Stimulated activated naive CD8-positive, alpha-beta T cell treated with anti-CD3 and anti-CD28 coated beads, Interleukin-15, Interleukin-2, amounts not matched to agents 100 ng/mL and 50 ng/mL, for 24 hours (primary cell): ENCODE data around the gene HBD.

Source experiments
- H3K27ac Mint-ChIP-seq: one replicate; pipeline ENCODE4 v1.8.0; 2021; ENCODE audit warnings: mild to moderate bottlenecking, mixed read lengths
- H3K27me3 Mint-ChIP-seq: one replicate; pipeline ENCODE4 v1.8.0; 2021; ENCODE audit warnings: mixed read lengths
- H3K36me3 Mint-ChIP-seq: one replicate; pipeline ENCODE4 v1.8.0; 2021; ENCODE audit warnings: low read depth, mixed read lengths
- H3K4me1 Mint-ChIP-seq: one replicate; pipeline ENCODE4 v1.8.0; 2021; ENCODE audit warnings: low read depth, mixed read lengths
- H3K4me3 Mint-ChIP-seq: one replicate; pipeline ENCODE4 v1.8.0; 2021; ENCODE audit warnings: mild to moderate bottlenecking, mixed read lengths
- H3K9me3 Mint-ChIP-seq: one replicate; pipeline ENCODE4 v1.8.0; 2021; ENCODE audit warnings: mixed read lengths

HBD gene

GRCh38 chr11:5198285-5198684 is 36.0 kb downstream of the HBD start:
- Mint-ChIP-seq H3K27me3 (peaks cover 5% of the 10 kb centered on the region), H3K4me3 (no peak overlapping the region), H3K9me3 (peaks cover 4% of the 10 kb centered on the region), H3K36me3 (no peaks in the 10 kb centered on the region), H3K4me1 (no peaks in the 10 kb centered on the region), H3K27ac (no peak overlapping the region)

GRCh38 chr11:5197536-5197935 is 36.7 kb downstream of the HBD start:
- H3K27me3 Mint-ChIP-seq: peaks cover 5% of the 10 kb centered on the region
- H3K4me3 Mint-ChIP-seq: no peak overlapping the region
- H3K36me3 Mint-ChIP-seq: no peaks in the 10 kb centered on the region
- H3K9me3 Mint-ChIP-seq: peaks cover 10% of the 10 kb centered on the region
- no peaks in the 10 kb centered on the region for H3K4me1 Mint-ChIP-seq
- H3K27ac Mint-ChIP-seq: no peak overlapping the region

GRCh38 chr11:5196731-5197130 is 37.6 kb downstream of the HBD start:
- Mint-ChIP-seq H3K36me3 (no peaks in the 10 kb centered on the region), H3K27me3 (peaks cover 5% of the 10 kb centered on the region), H3K4me3 (no peak overlapping the region), H3K27ac (no peak overlapping the region), H3K9me3 (peaks cover 11% of the 10 kb centered on the region), H3K4me1 (no peaks in the 10 kb centered on the region)

- no peak overlapping the region for H3K27ac Mint-ChIP-seq
- H3K27me3 Mint-ChIP-seq: peaks cover 5% of the 10 kb centered on the region
- no peaks in the 10 kb centered on the region for H3K4me1 Mint-ChIP-seq
- no peaks in the 10 kb centered on the region for H3K36me3 Mint-ChIP-seq
- peaks cover 11% of the 10 kb centered on the region for H3K9me3 Mint-ChIP-seq
- H3K4me3 Mint-ChIP-seq: no peak overlapping the region
These were observed 38.2 kb downstream of the HBD start for GRCh38 chr11:5196067-5196466.

GRCh38 chr11:5192738-5193137 is 41.5 kb downstream of the HBD start:
- no peaks in the 10 kb centered on the region for H3K36me3 Mint-ChIP-seq
- H3K4me3 Mint-ChIP-seq: no peak overlapping the region
- H3K27me3 Mint-ChIP-seq: no peaks in the 10 kb centered on the region
- H3K4me1 Mint-ChIP-seq: no peaks in the 10 kb centered on the region
- peaks cover 17% of the 10 kb centered on the region for H3K9me3 Mint-ChIP-seq
- no peak overlapping the region for H3K27ac Mint-ChIP-seq

GRCh38 chr11:5188201-5188600 is 46.1 kb downstream of the HBD start:
- Mint-ChIP-seq H3K4me1 (no peaks in the 10 kb centered on the region), H3K36me3 (no peaks in the 10 kb centered on the region), H3K9me3 (peaks cover 12% of the 10 kb centered on the region), H3K27me3 (peaks cover 1% of the 10 kb centered on the region), H3K27ac (no peak overlapping the region), H3K4me3 (no peak overlapping the region)
